ENCODE measurements around the gene HMCN2.

HMCN2 gene

DNA sequence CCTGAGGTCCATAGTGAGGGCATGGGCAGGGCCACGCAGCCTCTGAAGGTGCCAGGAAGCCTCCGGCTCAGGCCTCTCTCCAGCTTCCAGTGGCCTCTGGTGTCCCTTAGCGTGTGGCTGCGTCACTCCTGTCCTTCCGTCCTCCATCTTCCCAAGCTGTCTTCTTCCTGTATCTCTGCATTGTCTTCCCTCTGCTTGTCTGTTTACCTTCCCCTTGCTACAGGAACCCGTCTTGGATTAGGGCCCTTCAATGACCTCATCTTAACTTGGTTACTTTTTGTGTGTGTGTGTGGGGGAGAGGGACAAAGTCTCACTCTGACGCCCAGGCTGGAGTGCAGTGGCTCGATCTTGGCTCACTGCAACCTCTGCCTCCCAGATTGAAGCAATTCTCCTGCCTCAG is 193.6 kb downstream of the HMCN2 start:
- no peak for DNase-seq (ENCODE audit: low read depth)
- TF ChIP-seq, protein P1, sequence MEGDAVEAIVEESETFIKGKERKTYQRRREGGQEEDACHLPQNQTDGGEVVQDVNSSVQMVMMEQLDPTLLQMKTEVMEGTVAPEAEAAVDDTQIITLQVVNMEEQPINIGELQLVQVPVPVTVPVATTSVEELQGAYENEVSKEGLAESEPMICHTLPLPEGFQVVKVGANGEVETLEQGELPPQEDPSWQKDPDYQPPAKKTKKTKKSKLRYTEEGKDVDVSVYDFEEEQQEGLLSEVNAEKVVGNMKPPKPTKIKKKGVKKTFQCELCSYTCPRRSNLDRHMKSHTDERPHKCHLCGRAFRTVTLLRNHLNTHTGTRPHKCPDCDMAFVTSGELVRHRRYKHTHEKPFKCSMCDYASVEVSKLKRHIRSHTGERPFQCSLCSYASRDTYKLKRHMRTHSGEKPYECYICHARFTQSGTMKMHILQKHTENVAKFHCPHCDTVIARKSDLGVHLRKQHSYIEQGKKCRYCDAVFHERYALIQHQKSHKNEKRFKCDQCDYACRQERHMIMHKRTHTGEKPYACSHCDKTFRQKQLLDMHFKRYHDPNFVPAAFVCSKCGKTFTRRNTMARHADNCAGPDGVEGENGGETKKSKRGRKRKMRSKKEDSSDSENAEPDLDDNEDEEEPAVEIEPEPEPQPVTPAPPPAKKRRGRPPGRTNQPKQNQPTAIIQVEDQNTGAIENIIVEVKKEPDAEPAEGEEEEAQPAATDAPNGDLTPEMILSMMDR (IDR thresholded peaks at IDR 0.05; ENCODE audit: low read depth, low read length, missing control alignments), result no peak
- H3K4me3 ChIP-seq (ENCODE audit: low read depth, low read length), result no peak overlapping the region

DNA sequence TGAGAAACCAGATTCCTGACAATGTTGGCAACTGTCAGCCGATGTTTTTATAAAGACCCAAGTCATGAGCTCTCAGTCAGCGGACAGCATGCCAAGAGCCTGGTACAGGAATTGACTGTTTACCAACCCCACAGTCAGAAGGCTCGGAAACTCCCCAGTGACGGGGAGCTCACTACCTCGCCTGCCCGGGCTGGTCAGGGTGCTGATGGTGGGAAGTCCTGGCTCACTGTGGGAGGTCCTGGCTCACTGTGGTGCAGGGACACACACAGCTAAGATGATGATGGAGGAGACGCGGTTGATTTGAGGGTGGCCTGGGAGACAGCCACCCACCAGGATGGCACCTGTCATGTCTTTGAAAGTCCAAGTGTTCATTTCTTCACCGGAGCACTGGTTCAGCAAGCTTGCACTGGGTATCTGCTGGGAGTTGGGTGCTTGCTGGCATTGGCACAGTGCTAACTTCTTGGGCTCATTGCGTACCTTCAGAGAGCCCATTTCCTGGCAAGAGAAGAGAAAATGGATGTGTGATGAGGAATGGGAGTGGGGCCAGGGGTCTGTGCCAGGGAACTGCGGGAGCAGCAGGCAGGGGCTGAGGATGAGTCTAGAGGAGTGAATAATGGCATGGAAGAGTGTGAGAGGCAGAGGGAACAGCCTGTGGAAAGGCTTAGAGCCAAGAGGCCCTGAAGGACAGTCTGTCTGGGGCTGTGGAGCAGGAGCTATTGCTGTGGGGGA is 194.5 kb downstream of the HMCN2 start:
- H3K4me3 ChIP-seq (ENCODE audit: low read depth, low read length), result no peak overlapping the region
- DNase-seq (ENCODE audit: low read depth), result no peak
- TF ChIP-seq, protein P1 (IDR thresholded peaks at IDR 0.05; ENCODE audit: low read depth, low read length, missing control alignments), result no peak

DNA sequence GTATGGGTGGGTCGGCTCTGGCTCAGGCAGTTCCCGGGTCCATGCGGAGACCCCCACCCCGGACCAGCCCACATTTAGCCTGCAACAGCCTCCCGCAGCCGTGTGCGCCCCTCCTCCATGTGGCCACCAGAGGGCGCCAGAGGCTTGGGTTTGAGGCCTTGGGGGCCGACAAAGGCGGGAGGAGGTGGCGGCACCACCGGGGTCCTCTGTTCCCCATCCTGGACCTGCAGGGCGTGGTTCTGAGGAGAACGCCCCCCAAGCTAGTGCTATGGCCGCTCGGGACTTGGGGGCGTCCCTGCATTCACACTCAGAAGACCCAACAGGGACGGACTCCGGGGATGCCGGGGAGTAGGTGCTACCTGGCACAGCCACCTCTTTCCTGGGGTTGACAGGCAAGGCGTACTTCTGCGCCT is 195.7 kb downstream of the HMCN2 start:
- H3K4me3 ChIP-seq (ENCODE audit: low read depth, low read length), result no peak overlapping the region
- no peak for DNase-seq (ENCODE audit: low read depth)
- TF ChIP-seq, protein P1 (IDR thresholded peaks at IDR 0.05; ENCODE audit: low read depth, low read length, missing control alignments), result peak; percentile 84

DNA sequence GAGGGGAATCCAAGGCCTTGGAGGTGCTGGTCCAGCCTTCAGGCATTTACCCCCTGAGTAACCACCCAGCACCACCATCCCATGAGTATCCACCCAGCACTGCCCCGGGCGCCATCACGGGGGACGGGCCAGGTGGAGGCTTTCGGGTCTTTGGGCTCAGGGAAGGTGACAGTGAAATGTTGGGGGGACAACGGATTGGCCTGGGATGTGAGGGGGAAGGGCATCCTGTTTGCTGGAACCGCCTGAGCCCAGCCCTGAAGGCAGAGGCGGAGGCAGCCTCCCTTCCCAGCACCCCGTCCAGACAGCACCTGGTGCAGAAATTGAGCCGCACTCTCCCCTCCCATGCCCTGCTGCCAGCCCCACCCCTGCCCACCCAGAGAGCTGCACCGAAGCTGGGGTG is 196.2 kb downstream of the HMCN2 start:
- no peak overlapping the region for H3K4me3 ChIP-seq (ENCODE audit: low read depth, low read length)
- TF ChIP-seq, protein P1 (IDR thresholded peaks at IDR 0.05; ENCODE audit: low read depth, low read length, missing control alignments), result no peak
- DNase-seq (ENCODE audit: low read depth), result no peak

DNA sequence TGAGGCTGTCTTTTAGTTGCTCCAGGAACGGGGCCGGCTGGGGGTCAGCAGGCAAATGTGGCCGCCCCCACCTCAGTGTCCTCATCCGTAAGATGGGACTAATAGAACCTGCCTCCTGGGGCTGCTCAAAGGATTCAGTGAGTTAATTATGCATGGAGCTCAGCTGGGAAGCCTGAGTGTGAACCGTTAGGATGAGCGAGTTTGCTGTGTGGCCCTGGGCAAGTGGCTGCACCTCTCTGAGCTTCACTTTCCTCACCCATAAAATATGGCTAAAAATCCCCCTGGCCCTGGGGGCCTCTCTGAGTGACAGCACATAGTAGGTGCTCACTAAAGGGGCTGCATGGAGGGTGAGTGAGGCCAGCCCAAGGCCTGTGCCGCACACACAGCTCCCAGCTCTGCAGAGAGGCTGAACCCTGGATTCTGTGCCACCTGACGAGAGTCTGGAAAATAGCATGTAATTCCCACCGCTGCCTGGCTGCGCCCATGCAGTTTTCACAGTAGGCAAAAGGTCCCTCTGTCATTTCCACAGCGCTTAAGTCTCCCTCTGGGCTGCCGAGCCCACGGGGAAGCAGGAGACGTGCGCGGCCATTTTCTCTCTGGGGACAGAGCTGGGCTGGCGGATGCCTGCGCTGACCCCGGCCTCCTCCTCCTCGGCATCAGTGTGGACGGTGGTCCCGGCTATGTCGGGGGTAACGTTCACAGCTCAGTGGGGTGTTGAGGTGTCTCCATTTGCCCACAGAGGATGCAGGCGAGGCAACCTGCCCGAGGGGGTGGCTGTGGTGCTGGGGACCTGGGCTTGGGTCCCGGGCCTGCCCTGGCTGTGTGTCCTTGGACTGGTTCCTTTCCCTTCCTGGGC is 197.4 kb downstream of the HMCN2 start:
- DNase-seq (ENCODE audit: low read depth), result no peak
- H3K4me3 ChIP-seq (ENCODE audit: low read depth, low read length), result no peak overlapping the region
- TF ChIP-seq, protein P1 (IDR thresholded peaks at IDR 0.05; ENCODE audit: low read depth, low read length, missing control alignments), result no peak

DNA sequence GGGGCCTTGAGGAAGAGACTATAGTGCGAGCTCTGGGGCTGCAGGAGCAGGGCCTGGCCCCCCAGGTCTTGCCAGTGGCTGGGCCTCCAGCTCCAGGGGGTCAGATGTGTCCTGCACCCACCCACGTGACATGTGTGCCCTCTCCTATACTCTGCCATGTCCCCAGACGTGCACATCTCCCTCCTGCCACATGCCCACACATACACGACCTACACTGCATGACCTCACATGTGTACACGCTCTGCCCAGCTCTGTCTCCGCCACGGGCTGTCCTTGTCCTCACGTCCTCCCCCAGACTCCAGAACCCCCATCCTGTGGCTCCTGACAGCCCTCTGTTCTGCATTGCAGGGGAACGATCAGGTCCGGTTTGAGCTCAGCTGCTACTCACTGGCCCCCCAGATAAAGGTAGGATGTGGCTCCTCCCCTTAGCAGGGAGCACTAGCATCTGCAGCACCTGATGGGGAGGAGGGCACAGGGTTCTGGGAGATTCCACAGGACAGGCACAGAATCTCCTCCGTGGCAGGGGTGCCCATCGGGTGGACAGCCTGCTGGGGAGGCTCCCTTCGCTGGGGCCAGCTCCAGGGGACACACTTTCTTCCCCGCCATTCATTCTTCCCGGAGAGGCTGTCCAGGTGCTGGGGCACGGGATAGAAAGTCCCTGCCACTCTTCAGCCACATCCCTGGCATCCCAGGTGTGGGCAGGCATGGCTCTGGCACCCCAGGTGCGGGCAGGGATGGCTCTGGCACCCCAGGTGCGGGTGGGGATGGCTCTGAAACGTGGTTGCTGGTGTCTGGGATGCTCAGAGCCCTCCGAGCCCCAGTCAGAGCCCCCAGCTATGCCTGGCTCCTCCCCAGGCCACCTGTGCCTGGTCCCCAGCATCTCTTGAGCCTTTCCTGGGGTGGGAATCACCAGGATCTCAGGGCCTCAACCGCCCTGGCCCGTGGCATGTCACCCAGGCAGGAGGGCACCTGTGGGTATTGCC is 198.5 kb downstream of the HMCN2 start:
- no peak for DNase-seq (ENCODE audit: low read depth)
- TF ChIP-seq, protein P1 (IDR thresholded peaks at IDR 0.05; ENCODE audit: low read depth, low read length, missing control alignments), result no peak
- H3K4me3 ChIP-seq (ENCODE audit: low read depth, low read length), result no peak overlapping the region
